HG02642 (cell line): Measurements from ENCODE around the gene SYNE1.
"Not testable (repeated sequence)": the region's sequence is repeated elsewhere in the genome, so short reads cannot be mapped to it uniquely, and the experiment has no call there.

Experiments used
- ATAC-seq: cut with Tn5 transposase; IDR thresholded peaks from one replicate; pipeline ENCODE4 v1.9.1; 2021; ENCODE audit warnings: mild to moderate bottlenecking; ENCODE audit not compliant: unreplicated experiment, poor library complexity

SYNE1 gene

GRCh38 chr6:152632121-152632782, 4.9 kb downstream of the SYNE1 start:
- no peak for ATAC-seq

- ATAC-seq = no peak
Observed at GRCh38 chr6:152631376-152631775, 5.8 kb downstream of the SYNE1 start.

- no peak for ATAC-seq
Observed at GRCh38 chr6:152630832-152631231, 6.3 kb downstream of the SYNE1 start.

GRCh38 chr6:152625213-152625612, 11.9 kb downstream of the SYNE1 start:
- ATAC-seq = no peak

GRCh38 chr6:152614776-152615175, 22.4 kb downstream of the SYNE1 start:
- not testable (repeated sequence) for ATAC-seq

GRCh38 chr6:152609125-152609670, 28.0 kb downstream of the SYNE1 start:
- ATAC-seq = no peak

GRCh38 chr6:152605941-152606340, 31.2 kb downstream of the SYNE1 start:
- no peak for ATAC-seq

- ATAC-seq = no peak
Observed at GRCh38 chr6:152605342-152605741, 31.8 kb downstream of the SYNE1 start.

- ATAC-seq = no peak
Observed at GRCh38 chr6:152603911-152604310, 33.3 kb downstream of the SYNE1 start.

GRCh38 chr6:152600022-152600421, 37.1 kb downstream of the SYNE1 start:
- no peak for ATAC-seq

GRCh38 chr6:152598901-152599537, 38.1 kb downstream of the SYNE1 start:
- ATAC-seq = no peak

- no peak for ATAC-seq
Observed at GRCh38 chr6:152598421-152598820, 38.7 kb downstream of the SYNE1 start.

- no peak for ATAC-seq
Observed at GRCh38 chr6:152596726-152597125, 40.4 kb downstream of the SYNE1 start.

- ATAC-seq = no peak
Observed at GRCh38 chr6:152595499-152595898, 41.7 kb downstream of the SYNE1 start.

GRCh38 chr6:152594701-152595100, 42.5 kb downstream of the SYNE1 start:
- no peak for ATAC-seq

- ATAC-seq = no peak
Observed at GRCh38 chr6:152588456-152588855, 48.7 kb downstream of the SYNE1 start.

- no peak for ATAC-seq
Observed at GRCh38 chr6:152587473-152587872, 49.7 kb downstream of the SYNE1 start.

GRCh38 chr6:152585236-152585635, 51.9 kb downstream of the SYNE1 start:
- no peak for ATAC-seq

GRCh38 chr6:152583888-152584287, 53.3 kb downstream of the SYNE1 start:
- ATAC-seq = no peak

- ATAC-seq = no peak
Observed at GRCh38 chr6:152576525-152576924, 60.6 kb downstream of the SYNE1 start.

GRCh38 chr6:152575621-152576150, 61.5 kb downstream of the SYNE1 start:
- no peak for ATAC-seq

GRCh38 chr6:152575161-152575560, 62.0 kb downstream of the SYNE1 start:
- no peak for ATAC-seq
